NCI-H2227 (cell line): Measurements from ENCODE around the gene ZNRF1.

ENCODE experiments used
- DNase-seq: peaks from one replicate; lab custom pipeline; 2025; ENCODE audit not compliant: unreplicated experiment; lab: John Stamatoyannopoulos, UW

The ZNRF1 gene

DNA sequence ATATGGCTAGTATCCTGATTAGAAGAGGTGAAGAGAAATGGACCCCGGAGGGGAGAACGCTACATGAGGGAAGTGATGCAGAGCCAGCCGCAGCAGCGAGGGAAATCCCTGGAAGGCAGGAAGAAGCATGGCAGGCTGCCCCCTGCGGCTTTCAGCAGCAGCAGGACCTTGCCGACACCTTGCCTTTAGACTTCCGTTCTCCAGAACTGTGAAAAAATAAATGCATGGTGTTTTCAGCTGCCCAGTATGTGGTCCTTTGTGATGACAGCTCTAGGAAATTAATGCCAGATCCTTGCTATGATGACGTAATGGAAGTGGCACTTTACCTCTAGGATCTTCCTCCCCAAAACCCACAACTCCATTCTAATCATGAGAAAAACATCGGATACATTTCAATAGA, 139.8 kb downstream of the ZNRF1 start:
- DNase-seq = peak; percentile 65

DNA sequence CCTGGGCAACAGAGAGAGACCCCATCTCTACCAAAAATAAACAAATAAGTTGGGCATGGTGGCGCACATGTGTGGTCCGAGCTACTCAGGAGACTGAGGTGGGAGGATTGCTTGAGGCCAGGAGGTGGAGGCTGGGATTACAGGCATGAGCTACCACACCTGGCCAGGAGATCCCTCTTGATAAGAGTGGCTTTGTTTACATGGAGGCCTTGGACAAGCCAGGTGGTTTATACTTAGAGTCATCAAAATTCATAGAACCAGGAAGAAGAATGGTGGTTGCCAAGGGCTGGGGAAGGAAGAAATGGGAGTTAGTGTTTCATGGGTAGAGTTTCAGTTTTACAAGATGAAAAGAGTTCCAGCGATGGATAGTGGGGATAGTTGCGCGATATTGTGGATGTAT, 140.7 kb downstream of the ZNRF1 start:
- no peak for DNase-seq

DNA sequence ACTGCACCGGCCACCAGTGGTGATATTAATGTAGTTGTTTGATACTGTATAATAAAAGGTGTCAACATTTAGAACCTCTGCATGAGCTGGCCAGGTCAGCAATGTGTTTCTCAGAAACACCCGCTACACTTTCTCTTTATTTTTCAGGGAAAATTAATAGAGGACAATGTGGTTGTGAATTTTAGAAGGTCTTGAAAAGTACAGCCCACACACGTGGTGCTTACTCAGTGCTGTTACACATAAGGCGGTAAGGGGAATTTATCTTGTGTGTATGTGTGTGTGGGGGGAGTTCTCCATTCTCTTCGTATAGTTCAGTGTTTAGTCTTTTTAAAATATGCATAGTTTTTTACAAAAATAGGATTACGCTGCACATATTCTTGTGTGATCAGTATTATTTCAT, 145.1 kb downstream of the ZNRF1 start:
- DNase-seq = no peak

DNA sequence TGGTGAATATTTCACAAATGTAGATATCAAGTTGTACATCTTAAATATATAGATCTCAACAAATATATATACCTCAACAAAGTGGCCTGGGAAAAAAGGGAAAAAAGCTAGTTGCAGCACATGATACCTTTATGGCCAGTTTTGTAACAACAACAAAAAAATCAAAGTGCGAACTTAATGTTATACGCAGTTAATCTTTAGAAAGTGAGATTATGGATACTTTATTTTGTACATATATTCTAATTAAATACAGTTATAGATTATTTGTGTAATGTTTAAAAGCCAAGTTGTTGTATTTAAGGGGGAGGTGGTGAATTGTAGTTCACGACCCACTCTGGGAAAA, 149.1 kb downstream of the ZNRF1 start:
- DNase-seq = no peak

DNA sequence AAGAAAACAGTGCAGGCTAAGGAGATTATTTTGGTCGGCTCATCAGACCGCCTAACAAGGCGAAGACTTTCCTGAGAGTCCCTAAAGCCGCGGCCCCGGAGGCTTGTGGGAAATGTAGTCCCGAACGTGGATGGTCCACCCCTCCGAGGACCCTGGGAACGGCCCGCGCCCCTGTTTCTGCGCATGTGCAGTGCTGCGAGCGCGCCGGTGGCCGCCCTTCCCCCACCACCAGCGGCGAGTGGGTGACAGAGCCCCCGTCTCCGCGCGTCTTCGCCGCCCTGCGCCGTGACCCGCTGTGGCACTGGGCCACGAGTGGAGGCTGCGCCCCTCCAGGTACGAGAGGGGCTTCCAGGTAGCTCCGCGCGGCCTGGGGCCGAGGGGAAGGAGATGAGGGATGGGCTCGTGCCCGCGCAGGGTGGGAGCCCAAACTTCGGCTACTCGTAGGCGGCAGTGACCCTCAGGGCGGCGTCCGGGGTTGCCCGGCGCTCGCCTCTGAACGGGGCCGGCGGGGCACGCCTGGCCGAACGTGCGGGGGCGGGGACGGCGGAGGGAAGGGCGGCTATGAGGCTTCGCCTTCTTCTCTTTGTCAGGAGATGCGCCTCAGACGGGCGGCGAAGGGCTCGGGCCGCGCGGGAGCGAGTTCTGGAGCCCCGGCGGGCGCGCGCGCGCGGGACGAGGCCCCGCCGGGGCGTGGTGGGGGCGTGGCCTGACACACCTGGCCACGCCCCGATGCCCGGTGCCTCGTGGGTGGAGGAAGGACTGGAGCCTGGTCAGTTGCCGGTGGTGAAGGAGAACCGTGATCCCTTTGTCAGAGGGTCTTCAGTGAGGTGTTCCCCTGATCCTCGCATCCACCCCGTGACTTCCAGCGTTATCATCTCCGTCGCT, 149.7 kb downstream of the ZNRF1 start, which contains the start of gene ZFP1:
Gene ZFP1 (plus strand): TSS at position 214 of the 885 bp plus-strand sequence. CDS start 4,428 bp downstream, outside the sequence.
- peak; percentile 92 for DNase-seq

DNA sequence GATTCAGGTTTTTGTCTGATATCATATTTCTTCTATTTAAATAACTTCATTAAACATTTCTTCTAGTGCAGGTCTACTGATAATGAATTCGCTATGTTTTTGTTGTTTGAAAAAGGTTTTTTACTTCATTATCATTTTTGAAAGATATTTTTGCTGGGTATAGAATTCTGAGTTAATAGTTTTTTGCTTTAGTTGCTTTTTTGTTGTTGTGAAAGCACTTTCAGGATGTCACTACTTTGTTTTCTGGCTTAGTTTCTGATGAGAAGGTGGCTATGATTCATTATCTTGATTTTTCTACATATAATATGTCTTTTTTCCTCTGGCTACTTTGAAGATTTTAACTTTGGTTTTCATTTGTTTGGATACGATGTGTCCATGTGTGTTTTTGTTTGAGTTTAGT, 153.0 kb downstream of the ZNRF1 start:
- DNase-seq = no peak

DNA sequence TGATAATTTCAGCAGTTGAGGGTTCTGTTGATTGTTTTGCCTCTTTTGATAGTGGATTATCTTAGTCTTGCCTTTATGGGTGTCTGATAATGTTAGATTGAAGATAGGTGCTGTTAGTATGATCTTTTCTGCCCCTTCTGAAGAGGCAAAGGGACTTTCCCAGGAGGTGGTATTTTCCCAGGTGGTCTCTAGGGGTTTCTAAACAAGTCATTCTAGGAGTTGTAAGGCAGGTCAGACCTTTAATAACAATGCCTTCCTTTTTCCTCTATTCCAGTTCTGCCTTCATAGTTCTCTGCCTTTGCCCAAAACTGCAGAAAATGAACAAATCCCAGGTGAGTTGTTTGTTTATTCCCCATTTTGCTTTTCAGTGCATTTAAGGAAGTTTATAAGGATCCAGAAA, 153.8 kb downstream of the ZNRF1 start:
- DNase-seq = no peak

DNA sequence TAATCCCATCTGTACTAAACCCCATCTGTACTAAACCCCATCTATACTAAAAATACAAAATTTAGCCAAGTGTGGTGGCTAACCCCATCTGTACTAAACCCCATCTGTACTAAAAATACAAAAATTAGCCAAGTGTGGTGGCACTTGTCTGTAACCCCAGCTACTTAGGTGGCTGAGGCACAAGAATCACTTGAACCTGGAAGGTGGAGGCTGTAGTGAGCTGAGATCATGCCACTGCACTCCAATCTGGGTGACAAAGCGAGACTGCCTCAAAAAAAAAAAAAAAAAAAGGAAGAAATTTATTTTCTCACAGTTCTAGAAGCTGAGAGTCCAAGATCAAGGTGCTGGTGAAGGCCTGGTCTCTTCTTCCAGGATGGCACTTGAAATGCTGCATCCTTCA, 161.6 kb downstream of the ZNRF1 start:
- no peak for DNase-seq
